Neural progenitor cell (in vitro differentiated cells): ENCODE results near the gene GPR84. TPM values are rescaled to one million over a fixed set of nuclear protein-coding genes. Genes with fewer than 3 reads are reported as not detected.

Experiments
- DNase-seq: peaks from one replicate; pipeline ENCODE4 v3.0.0-alpha.2; 2016; ENCODE audit warnings: low spot score
- H2AFZ ChIP-seq: fragments of 200-600 bp; sonication (generic); replicated peaks from 2 replicates; pipeline ENCODE4 v1.6.1; 2016; ENCODE audit warnings: antibody characterized with exemption
- H3F3A ChIP-seq: fragments of 200-600 bp; sonication (generic); 2 replicates; pipeline ENCODE4 v1.6.1; 2016; ENCODE audit warnings: antibody characterized with exemption, low read depth
- H3K27ac ChIP-seq: fragments of 200-600 bp; sonication (generic); 2 replicates; pipeline ENCODE4 v1.5.1; 2016; ENCODE audit warnings: mild to moderate bottlenecking
- H3K27me3 ChIP-seq: fragments of 200-600 bp; sonication (generic); 2 replicates; pipeline ENCODE4 v1.6.1; 2016; ENCODE audit warnings: mild to moderate bottlenecking, moderate library complexity
- H3K36me3 ChIP-seq: fragments of 200-600 bp; sonication (generic); 2 replicates; pipeline ENCODE4 v1.5.1; 2016
- H3K4me1 ChIP-seq: fragments of 200-600 bp; sonication (generic); 2 replicates; pipeline ENCODE4 v1.6.1; 2016; ENCODE audit warnings: mixed run types
- H3K4me2 ChIP-seq: fragments of 200-600 bp; sonication (generic); 2 replicates; pipeline ENCODE4 v1.6.1; 2016
- H3K4me3 ChIP-seq: fragments of 200-600 bp; sonication (generic); 2 replicates; pipeline ENCODE4 v1.5.1; 2016
- H3K79me2 ChIP-seq: fragments of 200-600 bp; sonication (generic); 2 replicates; pipeline ENCODE4 v1.6.1; 2016; ENCODE audit warnings: low read depth
- H3K9ac ChIP-seq: fragments of 200-600 bp; sonication (generic); 2 replicates; pipeline ENCODE4 v1.6.1; 2016
- H3K9me3 ChIP-seq: fragments of 200-600 bp; sonication (generic); 2 replicates; pipeline ENCODE4 v1.5.1; 2016; ENCODE audit warnings: low read depth
- H4K20me1 ChIP-seq: fragments of 200-600 bp; sonication (generic); 2 replicates; pipeline ENCODE4 v1.6.1; 2016; ENCODE audit warnings: low read depth
- H3K27ac Mint-ChIP-seq: 3 replicates; pipeline ENCODE4 v1.8.0; 2021; ENCODE audit warnings: mixed read lengths
- H3K27me3 Mint-ChIP-seq: 2 replicates; pipeline ENCODE4 v1.8.0; 2022; ENCODE audit warnings: low read depth, mild to moderate bottlenecking, inconsistent platforms, moderate library complexity, mixed read lengths; ENCODE audit not compliant: insufficient read depth
- H3K36me3 Mint-ChIP-seq: 3 replicates; pipeline ENCODE4 v1.8.0; 2021; ENCODE audit warnings: mixed read lengths
- H3K4me1 Mint-ChIP-seq: 3 replicates; pipeline ENCODE4 v1.8.0; 2021; ENCODE audit warnings: mixed read lengths
- H3K4me3 Mint-ChIP-seq: 3 replicates; pipeline ENCODE4 v1.8.0; 2021; ENCODE audit warnings: mild to moderate bottlenecking, moderate library complexity, mixed read lengths
- H3K9me3 Mint-ChIP-seq: 3 replicates; pipeline ENCODE4 v1.8.0; 2020; ENCODE audit warnings: mixed read lengths
- EZH2 ChIP-seq: fragments of 200-600 bp; sonication (generic); IDR thresholded peaks from 2 replicates; pipeline ENCODE4 v1.6.1; 2017; ENCODE audit warnings: antibody characterized with exemption, mild to moderate bottlenecking, moderate library complexity
- EZH2phosphoT487 ChIP-seq: fragments of 200-600 bp; sonication (generic); IDR thresholded peaks from 2 replicates; pipeline ENCODE4 v1.6.1; 2017; ENCODE audit warnings: antibody characterized with exemption
- total RNA-seq: library from RNA; depleted of rRNA; stranded (reverse); fragments of >200 nt; gene quantifications from 2 replicates; pipeline ENCODE4 v1.2.3, GENCODE V29; 2015; ENCODE audit warnings: low replicate concordance
- TF ChIP-seq, protein P1 (sequence below): fragments of 200-600 bp; sonication (generic); IDR thresholded peaks from 2 replicates; pipeline ENCODE4 v1.5.1; 2017; ENCODE audit warnings: antibody characterized with exemption, mild to moderate bottlenecking

Gene GPR84
- total RNA-seq, 1 donor from 2014 or later = not detected

GRCh38 chr12:54398218-54398617 is 33.9 kb upstream of the GPR84 start:
- H3K36me3 ChIP-seq = no peaks in the 10 kb centered on the region
- H3K36me3 Mint-ChIP-seq = peaks cover 25% of the 10 kb centered on the region
- no peak overlapping the region for H3K4me3 Mint-ChIP-seq

GRCh38 chr12:54397157-54397556 is 32.9 kb upstream of the GPR84 start:
- TF ChIP-seq, protein P1, sequence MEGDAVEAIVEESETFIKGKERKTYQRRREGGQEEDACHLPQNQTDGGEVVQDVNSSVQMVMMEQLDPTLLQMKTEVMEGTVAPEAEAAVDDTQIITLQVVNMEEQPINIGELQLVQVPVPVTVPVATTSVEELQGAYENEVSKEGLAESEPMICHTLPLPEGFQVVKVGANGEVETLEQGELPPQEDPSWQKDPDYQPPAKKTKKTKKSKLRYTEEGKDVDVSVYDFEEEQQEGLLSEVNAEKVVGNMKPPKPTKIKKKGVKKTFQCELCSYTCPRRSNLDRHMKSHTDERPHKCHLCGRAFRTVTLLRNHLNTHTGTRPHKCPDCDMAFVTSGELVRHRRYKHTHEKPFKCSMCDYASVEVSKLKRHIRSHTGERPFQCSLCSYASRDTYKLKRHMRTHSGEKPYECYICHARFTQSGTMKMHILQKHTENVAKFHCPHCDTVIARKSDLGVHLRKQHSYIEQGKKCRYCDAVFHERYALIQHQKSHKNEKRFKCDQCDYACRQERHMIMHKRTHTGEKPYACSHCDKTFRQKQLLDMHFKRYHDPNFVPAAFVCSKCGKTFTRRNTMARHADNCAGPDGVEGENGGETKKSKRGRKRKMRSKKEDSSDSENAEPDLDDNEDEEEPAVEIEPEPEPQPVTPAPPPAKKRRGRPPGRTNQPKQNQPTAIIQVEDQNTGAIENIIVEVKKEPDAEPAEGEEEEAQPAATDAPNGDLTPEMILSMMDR = no peak
- TF ChIP-seq EZH2 (no peak), EZH2phosphoT487 (no peak)
- H3K4me3 Mint-ChIP-seq = no peak overlapping the region
- Histone ChIP-seq H3K4me1 (peaks cover 20% of the 10 kb centered on the region), H2AFZ (no peak overlapping the region), H3K27ac (no peak overlapping the region), H3K4me2 (no peak overlapping the region), H3K4me3 (no peak overlapping the region), H4K20me1 (no peaks in the 10 kb centered on the region), H3K27me3 (no peaks in the 10 kb centered on the region), H3K9me3 (no peaks in the 10 kb centered on the region), H3K9ac (no peak overlapping the region), H3K36me3 (no peaks in the 10 kb centered on the region), H3F3A (peaks cover 31% of the 10 kb centered on the region), H3K79me2 (no peaks in the 10 kb centered on the region)
- no peaks in the 10 kb centered on the region for H3K9me3 Mint-ChIP-seq
- H3K4me1 Mint-ChIP-seq = peaks cover 17% of the 10 kb centered on the region
- peaks cover 5% of the 10 kb centered on the region for H3K27me3 Mint-ChIP-seq
- no peak overlapping the region for H3K27ac Mint-ChIP-seq
- peaks cover 21% of the 10 kb centered on the region for H3K36me3 Mint-ChIP-seq
- no peak for DNase-seq

More at GRCh38 chr12:54398218-54398617, 33.9 kb upstream of the GPR84 start:
- no peak overlapping the region for H3K4me3 ChIP-seq
- TF ChIP-seq, protein P1 = no peak
- TF ChIP-seq EZH2phosphoT487 = no peak
- TF ChIP-seq EZH2 = no peak
- no peak for DNase-seq
- H4K20me1 ChIP-seq = no peaks in the 10 kb centered on the region
- no peak overlapping the region for H3K9ac ChIP-seq
- H3K4me1 ChIP-seq = peaks cover 10% of the 10 kb centered on the region
- Mint-ChIP-seq H3K9me3 (no peaks in the 10 kb centered on the region), H3K4me1 (peaks cover 12% of the 10 kb centered on the region), H3K27ac (no peak overlapping the region), H3K27me3 (peaks cover 5% of the 10 kb centered on the region)
- peaks cover 27% of the 10 kb centered on the region for H3F3A ChIP-seq
- H3K9me3 ChIP-seq = no peaks in the 10 kb centered on the region
- H3K79me2 ChIP-seq = no peaks in the 10 kb centered on the region
- H3K4me2 ChIP-seq = no peak overlapping the region
- no peak overlapping the region for H3K27ac ChIP-seq
- no peaks in the 10 kb centered on the region for H3K27me3 ChIP-seq
- H2AFZ ChIP-seq = no peak overlapping the region

- no peaks in the 10 kb centered on the region for H4K20me1 ChIP-seq
- H3K27me3 ChIP-seq = no peaks in the 10 kb centered on the region
- H3K9me3 Mint-ChIP-seq = no peaks in the 10 kb centered on the region
- H3K27ac Mint-ChIP-seq = no peak overlapping the region
- no peak overlapping the region for H2AFZ ChIP-seq
- no peaks in the 10 kb centered on the region for H3K36me3 ChIP-seq
- H3K9me3 ChIP-seq = no peaks in the 10 kb centered on the region
- H3K79me2 ChIP-seq = no peaks in the 10 kb centered on the region
- H3K4me1 Mint-ChIP-seq = peaks cover 26% of the 10 kb centered on the region
- H3K36me3 Mint-ChIP-seq = peaks cover 14% of the 10 kb centered on the region
- peaks cover 3% of the 10 kb centered on the region for H3K27me3 Mint-ChIP-seq
- no peak for DNase-seq
- peaks cover 34% of the 10 kb centered on the region for H3F3A ChIP-seq
- H3K27ac ChIP-seq = no peak overlapping the region
- peaks cover 27% of the 10 kb centered on the region for H3K4me1 ChIP-seq
- no peak for TF ChIP-seq EZH2
- TF ChIP-seq, protein P1 = no peak
- TF ChIP-seq EZH2phosphoT487 = no peak
- H3K4me3 Mint-ChIP-seq = no peak overlapping the region
- H3K9ac ChIP-seq = no peak overlapping the region
- H3K4me2 ChIP-seq = no peak overlapping the region
- H3K4me3 ChIP-seq = no peak overlapping the region
These were observed 31.3 kb upstream of the GPR84 start for GRCh38 chr12:54395545-54395944.
